MM.1S (cell line): ENCODE data around the gene SLC16A10.

Experiments used
- DNase-seq: peaks from one replicate; pipeline ENCODE4 v3.0.0-alpha.2; 2015
- H2AFZ ChIP-seq: fragments of 300-600 bp; sonication (generic); 2 replicates; pipeline ENCODE4 v1.6.0; 2016; ENCODE audit warnings: antibody characterized with exemption, low read length
- H3F3A ChIP-seq: fragments of 300-600 bp; sonication (generic); 2 replicates; pipeline ENCODE4 v1.6.1; 2016; ENCODE audit warnings: mild to moderate bottlenecking, antibody characterized with exemption, low read length, moderate library complexity, mixed read lengths; ENCODE audit not compliant: insufficient read depth
- H3K27ac ChIP-seq: fragments of 300-600 bp; sonication (generic); 2 replicates; pipeline ENCODE4 v1.5.1; 2016; ENCODE audit warnings: mild to moderate bottlenecking, low read length
- H3K27me3 ChIP-seq: fragments of 300-600 bp; sonication (generic); replicated peaks from 2 replicates; pipeline ENCODE4 v1.6.0; 2016; ENCODE audit warnings: low read length; ENCODE audit not compliant: insufficient read depth
- H3K36me3 ChIP-seq: fragments of 300-600 bp; sonication (generic); replicated peaks from 2 replicates; pipeline ENCODE4 v1.6.1; 2016; ENCODE audit warnings: mild to moderate bottlenecking, low read length, mixed read lengths; ENCODE audit not compliant: insufficient read depth
- H3K4me1 ChIP-seq: fragments of 300-600 bp; sonication (generic); 2 replicates; pipeline ENCODE4 v1.6.1; 2016; ENCODE audit warnings: low read length, mixed read lengths
- H3K4me2 ChIP-seq: fragments of 300-600 bp; sonication (generic); 2 replicates; pipeline ENCODE4 v1.6.0; 2016; ENCODE audit warnings: low read depth, low read length
- H3K4me3 ChIP-seq: fragments of 300-600 bp; sonication (generic); 2 replicates; pipeline ENCODE4 v1.5.1; 2016; ENCODE audit warnings: low read length, mixed read lengths
- H3K79me2 ChIP-seq: fragments of 300-600 bp; sonication (generic); 2 replicates; pipeline ENCODE4 v1.6.1; 2016; ENCODE audit warnings: mixed run types, low read length, mixed read lengths
- H3K9ac ChIP-seq: fragments of 300-600 bp; sonication (generic); 2 replicates; pipeline ENCODE4 v1.6.1; 2016; ENCODE audit warnings: low read length, mixed read lengths
- H3K9me2 ChIP-seq: fragments of 300-600 bp; sonication (generic); replicated peaks from 2 replicates; pipeline ENCODE4 v1.6.1; 2016; ENCODE audit warnings: mild to moderate bottlenecking, low read length, mixed read lengths; ENCODE audit not compliant: insufficient read depth
- H3K9me3 ChIP-seq: fragments of 300-600 bp; sonication (generic); replicated peaks from 2 replicates; pipeline ENCODE4 v1.6.1; 2016; ENCODE audit warnings: mild to moderate bottlenecking, low read length, mixed read lengths; ENCODE audit not compliant: insufficient read depth
- H4K20me1 ChIP-seq: fragments of 300-600 bp; sonication (generic); 2 replicates; pipeline ENCODE4 v1.6.1; 2016; ENCODE audit warnings: mild to moderate bottlenecking, low read length, moderate library complexity, mixed read lengths; ENCODE audit not compliant: insufficient read depth
- CTCF ChIP-seq: fragments of 300-600 bp; sonication (generic); IDR thresholded peaks from 2 replicates; pipeline ENCODE4 v1.5.1; 2016; ENCODE audit warnings: antibody characterized with exemption, low read length, mixed read lengths
- EZH2 ChIP-seq: fragments of 300-600 bp; sonication (generic); optimal IDR thresholded peaks from 2 replicates; pipeline ENCODE3; 2017; ENCODE audit warnings: low read depth, mild to moderate bottlenecking, antibody characterized with exemption, low read length, mixed read lengths
- EZH2phosphoT487 ChIP-seq: fragments of 300-600 bp; sonication (generic); IDR thresholded peaks from 2 replicates; pipeline ENCODE4 v1.6.1; 2018; ENCODE audit warnings: antibody characterized with exemption, low read length

Gene SLC16A10

GRCh38 chr6:111276335-111276734, 189.0 kb downstream of the SLC16A10 start:
- Histone ChIP-seq H3K9ac (no peak overlapping the region), H3K9me2 (no peaks in the 10 kb centered on the region), H3F3A (no peaks in the 10 kb centered on the region), H3K36me3 (no peaks in the 10 kb centered on the region), H3K27me3 (no peaks in the 10 kb centered on the region), H3K27ac (no peak overlapping the region), H2AFZ (no peak overlapping the region), H3K4me1 (no peaks in the 10 kb centered on the region), H3K4me2 (no peak overlapping the region), H4K20me1 (no peaks in the 10 kb centered on the region), H3K4me3 (no peak overlapping the region), H3K79me2 (no peaks in the 10 kb centered on the region), H3K9me3 (no peaks in the 10 kb centered on the region)
- TF ChIP-seq EZH2phosphoT487 = no peak
- no peak for TF ChIP-seq CTCF
- TF ChIP-seq EZH2 = no peak
- DNase-seq = no peak

DNA sequence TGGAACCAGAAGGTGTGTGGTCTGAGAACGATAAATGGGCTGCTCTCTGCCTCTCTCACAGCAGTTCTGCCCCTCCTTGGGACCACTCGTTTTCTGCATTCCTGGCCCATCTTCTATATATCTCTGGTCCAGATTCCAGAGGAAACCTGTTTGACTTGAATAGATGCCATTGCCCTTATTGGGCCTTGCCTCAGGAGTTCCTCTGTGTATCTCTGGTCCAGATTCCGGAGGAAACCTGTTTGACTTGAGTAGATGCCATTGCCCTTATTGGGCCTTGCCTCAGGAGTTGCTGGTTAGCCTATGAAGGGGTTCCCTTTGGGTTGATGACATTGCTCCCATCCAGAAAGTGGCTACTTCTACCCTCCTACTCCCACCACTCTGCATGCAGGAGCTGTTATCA, 189.4 kb downstream of the SLC16A10 start:
- no peak for TF ChIP-seq EZH2
- no peak for TF ChIP-seq CTCF
- no peak for TF ChIP-seq EZH2phosphoT487
- Histone ChIP-seq H3K4me1 (no peaks in the 10 kb centered on the region), H3F3A (no peaks in the 10 kb centered on the region), H3K27ac (no peak overlapping the region), H3K27me3 (no peaks in the 10 kb centered on the region), H3K4me3 (no peak overlapping the region), H2AFZ (no peak overlapping the region), H3K9me3 (no peaks in the 10 kb centered on the region), H3K36me3 (no peaks in the 10 kb centered on the region), H3K4me2 (no peak overlapping the region), H3K79me2 (no peaks in the 10 kb centered on the region), H4K20me1 (no peaks in the 10 kb centered on the region), H3K9me2 (no peaks in the 10 kb centered on the region), H3K9ac (no peak overlapping the region)
- DNase-seq = no peak

DNA sequence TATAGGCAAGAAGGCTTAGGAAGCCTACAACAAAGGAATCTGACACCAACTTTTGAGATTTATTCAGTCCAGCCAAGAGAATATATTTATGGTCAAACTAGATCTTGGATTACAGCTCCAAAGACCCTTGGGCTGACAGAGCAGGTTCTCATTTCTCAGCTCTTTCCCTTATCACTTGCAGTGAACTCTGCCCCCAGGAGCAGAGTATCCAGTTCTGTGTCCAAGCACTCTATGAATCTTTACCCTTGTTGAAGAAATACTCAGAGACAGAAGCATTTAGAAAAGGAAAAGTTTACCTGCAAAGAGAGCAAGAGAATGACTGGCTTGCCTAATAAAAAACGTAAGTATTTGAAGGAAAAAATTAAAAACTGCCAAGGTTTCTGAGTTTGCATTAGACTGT, 190.5 kb downstream of the SLC16A10 start:
- Histone ChIP-seq H3K9me3 (no peaks in the 10 kb centered on the region), H3K4me2 (no peak overlapping the region), H4K20me1 (no peaks in the 10 kb centered on the region), H3K36me3 (no peaks in the 10 kb centered on the region), H3K4me3 (no peak overlapping the region), H3K9me2 (no peaks in the 10 kb centered on the region), H3F3A (no peaks in the 10 kb centered on the region), H2AFZ (no peak overlapping the region), H3K27me3 (no peaks in the 10 kb centered on the region), H3K9ac (no peak overlapping the region), H3K4me1 (no peaks in the 10 kb centered on the region), H3K79me2 (no peaks in the 10 kb centered on the region), H3K27ac (no peak overlapping the region)
- no peak for DNase-seq
- TF ChIP-seq CTCF = no peak
- TF ChIP-seq EZH2phosphoT487 = no peak
- no peak for TF ChIP-seq EZH2
